Loucy (cell line): ENCODE measurements around the gene CTAGE8.
"Not testable (repeated sequence)": the region's sequence is repeated elsewhere in the genome, so short reads cannot be mapped to it uniquely, and the experiment has no call there.

ENCODE experiments used
- H2AFZ ChIP-seq: fragments of 200-600 bp; sonication (generic); 2 replicates; pipeline ENCODE4 v1.6.0; 2016; ENCODE audit warnings: antibody characterized with exemption, mild to moderate bottlenecking, low read length, moderate library complexity
- H3F3A ChIP-seq: fragments of 200-600 bp; 2 replicates; pipeline ENCODE4 v1.6.0; 2016; ENCODE audit warnings: antibody characterized with exemption, low read depth, mild to moderate bottlenecking
- H3K27me3 ChIP-seq: fragments of 200-600 bp; sonication (generic); 2 replicates; pipeline ENCODE4 v1.6.1; 2014; ENCODE audit warnings: low read length, mild to moderate bottlenecking; ENCODE audit not compliant: insufficient read depth, poor library complexity, severe bottlenecking
- H3K36me3 ChIP-seq: fragments of 200-600 bp; sonication (generic); 2 replicates; pipeline ENCODE4 v1.6.1; 2016; ENCODE audit warnings: low read length; ENCODE audit not compliant: insufficient read depth
- H3K4me1 ChIP-seq: fragments of 200-600 bp; sonication (generic); 2 replicates; pipeline ENCODE4 v1.5.1; 2014; ENCODE audit warnings: low read length, mild to moderate bottlenecking; ENCODE audit not compliant: insufficient read depth, poor library complexity, severe bottlenecking
- H3K4me2 ChIP-seq: fragments of 200-600 bp; sonication (generic); 2 replicates; pipeline ENCODE4 v1.6.0; 2014; ENCODE audit warnings: antibody characterized with exemption, low read length, low read depth, mild to moderate bottlenecking; ENCODE audit not compliant: poor library complexity, severe bottlenecking
- H3K4me3 ChIP-seq: fragments of 200-600 bp; sonication (generic); 2 replicates; pipeline ENCODE4 v1.5.1; 2014; ENCODE audit warnings: low read length, mild to moderate bottlenecking, mixed read lengths; ENCODE audit not compliant: poor library complexity, severe bottlenecking
- H3K79me2 ChIP-seq: fragments of 200-600 bp; sonication (generic); 2 replicates; pipeline ENCODE4 v1.6.1; 2014; ENCODE audit warnings: low read length; ENCODE audit not compliant: insufficient read depth
- H3K9ac ChIP-seq: fragments of 200-600 bp; sonication (generic); 2 replicates; pipeline ENCODE4 v1.6.0; 2014; ENCODE audit warnings: mild to moderate bottlenecking, low read depth, low read length, moderate library complexity; ENCODE audit not compliant: poor library complexity, severe bottlenecking
- H3K9me2 ChIP-seq: fragments of 200-600 bp; sonication (generic); replicated peaks from 2 replicates; pipeline ENCODE4 v1.6.1; 2016; ENCODE audit warnings: low read depth, low read length, mixed read lengths
- H3K9me3 ChIP-seq: fragments of 200-600 bp; sonication (generic); 2 replicates; pipeline ENCODE4 v1.6.1; 2014; ENCODE audit warnings: mild to moderate bottlenecking, antibody characterized with exemption, low read length, low read depth; ENCODE audit not compliant: insufficient read depth
- H4K20me1 ChIP-seq: fragments of 200-600 bp; sonication (generic); 2 replicates; pipeline ENCODE4 v1.6.0; 2014; ENCODE audit warnings: antibody characterized with exemption, low read length, mild to moderate bottlenecking; ENCODE audit not compliant: insufficient read depth, poor library complexity, severe bottlenecking

Gene CTAGE8

GRCh38 chr7:144281981-144282380 is 12.9 kb upstream of the CTAGE8 start:
- not testable (repeated sequence) for H2AFZ ChIP-seq, H3K4me3 ChIP-seq, H3K36me3 ChIP-seq, H3K27me3 ChIP-seq, H3K4me2 ChIP-seq, H3K9me3 ChIP-seq, H3K9ac ChIP-seq, H3K79me2 ChIP-seq, H4K20me1 ChIP-seq, H3K9me2 ChIP-seq, H3F3A ChIP-seq, H3K4me1 ChIP-seq

- H3F3A ChIP-seq, H3K9me3 ChIP-seq, H3K36me3 ChIP-seq, H3K4me1 ChIP-seq, H4K20me1 ChIP-seq, H3K79me2 ChIP-seq, H3K9me2 ChIP-seq, H3K4me2 ChIP-seq, H3K27me3 ChIP-seq, H3K4me3 ChIP-seq, H2AFZ ChIP-seq, H3K9ac ChIP-seq: not testable (repeated sequence)
Measured at GRCh38 chr7:144280010-144280409, 10.9 kb upstream of the CTAGE8 start.

GRCh38 chr7:144275281-144275680 is 6.2 kb upstream of the CTAGE8 start:
- not testable (repeated sequence) for H3K4me2 ChIP-seq, H3F3A ChIP-seq, H3K27me3 ChIP-seq, H2AFZ ChIP-seq, H3K9ac ChIP-seq, H3K36me3 ChIP-seq, H3K4me1 ChIP-seq, H3K4me3 ChIP-seq, H4K20me1 ChIP-seq, H3K9me3 ChIP-seq, H3K9me2 ChIP-seq, H3K79me2 ChIP-seq

- H3K9me3 ChIP-seq, H3K36me3 ChIP-seq, H3K4me3 ChIP-seq, H3K27me3 ChIP-seq, H3K4me1 ChIP-seq, H3K9ac ChIP-seq, H3F3A ChIP-seq, H2AFZ ChIP-seq, H3K4me2 ChIP-seq, H3K9me2 ChIP-seq, H4K20me1 ChIP-seq, H3K79me2 ChIP-seq: not testable (repeated sequence)
Measured at GRCh38 chr7:144264692-144265091, 4.4 kb downstream of the CTAGE8 start, which contains the start of gene OR2A7. TSS of gene OR2A7 (minus strand) at chr7:144264792. CDS start at chr7:144259628, 5,164 bp downstream.

- H3K4me1 ChIP-seq, H3K9me3 ChIP-seq, H4K20me1 ChIP-seq, H3K79me2 ChIP-seq, H2AFZ ChIP-seq, H3K27me3 ChIP-seq, H3K4me2 ChIP-seq, H3K9ac ChIP-seq, H3K36me3 ChIP-seq, H3F3A ChIP-seq, H3K4me3 ChIP-seq, H3K9me2 ChIP-seq: not testable (repeated sequence)
Measured at GRCh38 chr7:144262128-144262527, 7.0 kb downstream of the CTAGE8 start.

- H3K36me3 ChIP-seq, H3K4me3 ChIP-seq, H3K79me2 ChIP-seq, H3K9me3 ChIP-seq, H3F3A ChIP-seq, H3K4me2 ChIP-seq, H3K9ac ChIP-seq, H3K9me2 ChIP-seq, H3K27me3 ChIP-seq, H4K20me1 ChIP-seq, H2AFZ ChIP-seq, H3K4me1 ChIP-seq: not testable (repeated sequence)
Measured at GRCh38 chr7:144259067-144259466, 10.0 kb downstream of the CTAGE8 start.
